ENCODE results near the gene ANKRD16.

GRCh38 chr10:5856701-5857004, 33.0 kb downstream of the ANKRD16 start:
- TF ChIP-seq CTCF (IDR thresholded peaks at IDR 0.05; ENCODE audit: insufficient read depth, low read length, poor library complexity, severe bottlenecking) (no peak), EZH2phosphoT487 (conservative IDR thresholded peaks at IDR 0.05; ENCODE audit: low read length) (no peak)
